GM12878 (cell line): Measurements from ENCODE around the gene ANKRD65. TPM values are rescaled to one million over a fixed set of nuclear protein-coding genes. Genes with fewer than 3 reads are reported as not detected.

Experiments
- ATAC-seq: fragments of 200-7000 bp; cut with Tn5 transposase; 3 replicates; pipeline ENCODE4 v1.9.1; 2020; ENCODE audit warnings: mild to moderate bottlenecking, moderate library complexity
- BruUV-seq: library from RNA; stranded (reverse); fragments of 400-500 nt; replicated peaks from 2 replicates; lab custom pipeline; 2021; lab: Mats Ljungman, UMichigan
- CTCF ChIA-PET: fragments of 300-600 bp; sonication (Branson Sonifier 250); formaldehyde crosslinking; extraction: SDS; loops from one replicate; lab custom pipeline; 2021; ENCODE audit warnings: inconsistent platforms; lab: Yijun Ruan, JAX
- POLR2A ChIA-PET: fragments of 350-600 bp; formaldehyde crosslinking; extraction: SDS; loops from one replicate; lab custom pipeline; 2021; ENCODE audit warnings: inconsistent platforms; lab: Charles Lee
- RAD21 ChIA-PET: fragments of 300-600 bp; sonication (Branson Sonifier 250); formaldehyde crosslinking; loops from one replicate; lab custom pipeline; 2023; ENCODE audit warnings: antibody characterized with exemption; ENCODE audit not compliant: unreplicated experiment; lab: Charles Lee
- SMC1A ChIA-PET: fragments of 300-600 bp; sonication (Branson Sonifier 250); formaldehyde crosslinking; loops from one replicate; lab custom pipeline; 2023; ENCODE audit not compliant: unreplicated experiment, uncharacterized antibody; lab: Charles Lee
- DNase-seq: peaks from one replicate; pipeline ENCODE4 v3.0.0-alpha.2; 2011; ENCODE audit warnings: low read depth, low spot score
- FAIRE-seq: peaks from 3 replicates; lab custom pipeline; 2011; peaks lifted over from hg19 to GRCh38; lab: Jason Lieb, UNC
- H2AFZ ChIP-seq: 2 replicates; pipeline ENCODE4 v1.6.0; 2011; ENCODE audit warnings: low read depth, low read length, control low read depth; ENCODE audit not compliant: control insufficient read depth
- H3K27ac ChIP-seq: 2 replicates; pipeline ENCODE4 v1.5.1; 2011; ENCODE audit warnings: control low read depth; ENCODE audit not compliant: control insufficient read depth, insufficient read depth
- H3K27me3 ChIP-seq, 2 experiments: replicated peaks in 1 of 2; 2 replicates each; pipeline versions ENCODE4 v1.6.0 to v1.6.1; 2011; ENCODE audit warnings: low read length in 1 of 2; ENCODE audit not compliant: control insufficient read depth in 2 of 2, insufficient read depth in 2 of 2
- H3K36me3 ChIP-seq, 2 experiments: 2 replicates each; pipeline ENCODE4 v1.5.1; 2011; ENCODE audit warnings: low read length in 1 of 2; ENCODE audit not compliant: control insufficient read depth in 2 of 2, insufficient read depth in 2 of 2
- H3K4me1 ChIP-seq: 2 replicates; pipeline ENCODE4 v1.6.1; 2011; ENCODE audit warnings: mild to moderate bottlenecking, low read length, moderate library complexity, mixed read lengths; ENCODE audit not compliant: control insufficient read depth, insufficient read depth
- H3K4me2 ChIP-seq: 2 replicates; pipeline ENCODE4 v1.6.0; 2011; ENCODE audit warnings: control low read depth; ENCODE audit not compliant: control insufficient read depth, insufficient read depth
- H3K4me3 ChIP-seq: fragments of 200-600 bp; sonication (generic); 2 replicates; pipeline ENCODE4 v1.5.1; 2016
- H3K79me2 ChIP-seq: 2 replicates; pipeline ENCODE4 v1.6.0; 2011; ENCODE audit warnings: low read length; ENCODE audit not compliant: control insufficient read depth, insufficient read depth
- H3K9ac ChIP-seq: 2 replicates; pipeline ENCODE4 v1.8.0; 2011; ENCODE audit warnings: low read length, control low read depth, mixed read lengths; ENCODE audit not compliant: control insufficient read depth, insufficient read depth
- H3K9me3 ChIP-seq: replicated peaks from 3 replicates; pipeline ENCODE4 v1.5.1; 2011; ENCODE audit warnings: mild to moderate bottlenecking, low read length; ENCODE audit not compliant: control insufficient read depth, insufficient read depth
- H4K20me1 ChIP-seq: 2 replicates; pipeline ENCODE4 v1.6.0; 2011; ENCODE audit not compliant: control insufficient read depth, insufficient read depth
- WGBS: methylation state at CpG from one replicate; pipeline ENCODE4 v1.1.6; 2016; ENCODE audit warnings: low lambda C conversion rate; ENCODE audit not compliant: insufficient replicate concordance, insufficient coverage; ENCODE audit errors: missing lambda C conversion rate; 5-methylcytosine and 5-hydroxymethylcytosine counted together
- in situ Hi-C: fragments of 300-500 bp; cut with MboI; formaldehyde crosslinking; loops from 9 replicates; pipeline ENCODE4 v1.14.3; 2018; ENCODE audit warnings: mixed read lengths
- intact Hi-C: fragments of 100-400 bp; cut with micrococcal nuclease; formaldehyde crosslinking; loops from one replicate; pipeline ENCODE4 v1.14.2; 2022; ENCODE audit not compliant: unreplicated experiment
- polyA plus RNA-seq, 11 experiments: library from polyadenylated mRNA; depleted of rRNA in 4 of 11; unstranded in 6 of 11; stranded (reverse) in 5 of 11; fragments of >200 nt; fragmentation: Nextera tagmentation in 4 of 11; fragmentation: Illumina TruSeq in 1 of 11; extraction: Ambion mirVana in 4 of 11; extraction: Trizol in 1 of 11; gene quantifications; 1 replicate in 1 of 11; 2 replicates in 10 of 11; pipeline versions ENCODE4 v1.2.1 to v1.2.3, GENCODE V29; 2011 to 2016; ENCODE audit warnings: inconsistent platforms in 2 of 11, missing spikeins in 2 of 11, low read depth in 1 of 11
- total RNA-seq, 4 experiments: library from RNA; depleted of rRNA in 3 of 4; stranded (reverse); fragments of >200 nt in 3 of 4; fragmentation: Illumina TruSeq in 1 of 4; extraction: Trizol in 1 of 4; gene quantifications; 2 replicates each; pipeline versions ENCODE4 v1.2.1 to v1.2.3, GENCODE V29; 2013 to 2021
- TF ChIP-seq, protein P1 (sequence below), 3 experiments: IDR thresholded peaks in 2 of 3; conservative IDR thresholded peaks in 1 of 3; 2 replicates each; pipeline ENCODE4 v1.5.1; 2011; ENCODE audit warnings: low read depth in 3 of 3, low read length in 3 of 3, mild to moderate bottlenecking in 3 of 3, control low read depth in 2 of 3, moderate library complexity in 2 of 3, inconsistent platforms in 1 of 3, mixed read lengths in 1 of 3; ENCODE audit not compliant: control insufficient read depth in 2 of 3, insufficient read depth in 1 of 3; ENCODE audit errors: extremely low read depth in 1 of 3

The ANKRD65 gene
- total and polyA plus RNA-seq, 10 of the 15 experiments (the other 5 are each of a cell fraction or from before 2014, with no cell fraction given), result 0.05 to 2.8 (median 0.37) TPM

DNA sequence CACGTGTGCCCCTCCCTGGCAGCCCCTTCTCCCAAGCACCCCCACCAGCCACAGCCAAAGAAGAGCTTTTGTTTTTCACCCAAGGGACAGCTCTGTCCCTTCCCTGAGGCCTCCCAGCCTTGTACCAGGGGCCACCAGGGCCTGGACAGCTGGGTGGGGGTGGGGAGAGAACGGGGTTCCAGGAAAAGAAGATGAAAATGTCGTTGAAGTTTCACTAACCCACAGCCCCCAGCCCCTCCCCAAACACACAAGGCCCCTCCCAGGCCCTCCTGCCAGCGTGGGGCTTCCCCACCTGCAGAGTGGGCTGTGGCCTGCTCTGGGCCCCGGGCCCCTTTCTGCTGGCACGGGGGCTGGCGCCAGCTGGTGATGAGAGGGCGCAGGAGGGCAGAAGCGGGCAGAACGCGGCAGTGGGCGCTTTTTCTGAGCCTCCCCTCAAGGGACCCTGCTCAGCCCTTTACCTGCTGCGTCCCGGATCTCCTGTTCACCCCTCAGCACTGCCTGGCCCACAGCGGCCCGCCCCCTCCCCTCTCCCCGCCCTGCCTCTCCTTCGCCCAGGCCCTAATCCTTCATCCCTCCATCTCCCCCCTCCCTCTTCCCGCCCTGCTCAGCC, 5.5 kb upstream of the ANKRD65 start:
- WGBS, result 2% methylated on average over 11 of the region's 19 CpGs
- Histone ChIP-seq H3K9me3 (no peaks in the 10 kb centered on the region), H3K9ac (no peak overlapping the region), H3K4me2 (no peak overlapping the region), H3K4me3 (no peak overlapping the region), H3K4me1 (no peaks in the 10 kb centered on the region), H3K79me2 (no peaks in the 10 kb centered on the region), H3K27me3 (peaks cover 0 to 2% of the 10 kb centered on the region in 2 experiments; a peak in 1 of 4 replicates), H3K27ac (no peak overlapping the region), H4K20me1 (no peaks in the 10 kb centered on the region), H3K36me3 (no peaks in the 10 kb centered on the region), H2AFZ (no peak overlapping the region)
- ATAC-seq (peak; percentile 22), FAIRE-seq (no peak), DNase-seq (no peak)
- SMC1A ChIA-PET, result no interaction called here
- TF ChIP-seq, protein P1, sequence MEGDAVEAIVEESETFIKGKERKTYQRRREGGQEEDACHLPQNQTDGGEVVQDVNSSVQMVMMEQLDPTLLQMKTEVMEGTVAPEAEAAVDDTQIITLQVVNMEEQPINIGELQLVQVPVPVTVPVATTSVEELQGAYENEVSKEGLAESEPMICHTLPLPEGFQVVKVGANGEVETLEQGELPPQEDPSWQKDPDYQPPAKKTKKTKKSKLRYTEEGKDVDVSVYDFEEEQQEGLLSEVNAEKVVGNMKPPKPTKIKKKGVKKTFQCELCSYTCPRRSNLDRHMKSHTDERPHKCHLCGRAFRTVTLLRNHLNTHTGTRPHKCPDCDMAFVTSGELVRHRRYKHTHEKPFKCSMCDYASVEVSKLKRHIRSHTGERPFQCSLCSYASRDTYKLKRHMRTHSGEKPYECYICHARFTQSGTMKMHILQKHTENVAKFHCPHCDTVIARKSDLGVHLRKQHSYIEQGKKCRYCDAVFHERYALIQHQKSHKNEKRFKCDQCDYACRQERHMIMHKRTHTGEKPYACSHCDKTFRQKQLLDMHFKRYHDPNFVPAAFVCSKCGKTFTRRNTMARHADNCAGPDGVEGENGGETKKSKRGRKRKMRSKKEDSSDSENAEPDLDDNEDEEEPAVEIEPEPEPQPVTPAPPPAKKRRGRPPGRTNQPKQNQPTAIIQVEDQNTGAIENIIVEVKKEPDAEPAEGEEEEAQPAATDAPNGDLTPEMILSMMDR (IDR thresholded peaks at IDR 0.05 in 2 of 3, conservative IDR thresholded peaks at IDR 0.05 in 1 of 3; ENCODE audit: control insufficient read depth in 2 of 3, extremely low read depth in 1 of 3, insufficient read depth in 1 of 3, low read depth in 3 of 3, low read length in 3 of 3), result no peak
- in situ Hi-C loops, result no loop called here
- POLR2A ChIA-PET, result interaction anchor here (0.6 kb wide), 1 partner anchor 21 kb away, joined by 3 read pairs; no protein-coding TSS in a partner anchor
- CTCF ChIA-PET, result interaction anchor here (0.6 kb wide), 1 partner anchor 25 kb away, joined by 3 read pairs; no protein-coding TSS in a partner anchor
- RAD21 ChIA-PET, result no interaction called here
- intact Hi-C loops, result no loop called here
- BruUV-seq, result no TSS peak
